ENCODE data around the gene OSM.

The OSM gene

GRCh38 chr22:30285176-30285845, 18.7 kb upstream of the OSM start:
- DNase-seq: no peak

- DNase-seq: no peak
Measured at GRCh38 chr22:30284666-30285065, 18.0 kb upstream of the OSM start.

- DNase-seq: peak; percentile 94
Measured at GRCh38 chr22:30284172-30284571, 17.5 kb upstream of the OSM start.

- DNase-seq: peak; percentile 28
Measured at GRCh38 chr22:30283342-30283741, 16.7 kb upstream of the OSM start.

GRCh38 chr22:30282616-30283046, 16.0 kb upstream of the OSM start:
- peak; percentile 68 for DNase-seq

- DNase-seq: no peak
Measured at GRCh38 chr22:30280505-30280904, 13.9 kb upstream of the OSM start.

- DNase-seq: no peak
Measured at GRCh38 chr22:30279932-30280331, 13.3 kb upstream of the OSM start.

GRCh38 chr22:30279046-30279788, 12.6 kb upstream of the OSM start:
- peak; percentile 74 for DNase-seq

- peak; percentile 65 for DNase-seq
Measured at GRCh38 chr22:30277547-30278344, 11.1 kb upstream of the OSM start.

GRCh38 chr22:30276039-30276438, 9.4 kb upstream of the OSM start:
- DNase-seq: peak; percentile 42

- no peak for DNase-seq
Measured at GRCh38 chr22:30275625-30276024, 9.0 kb upstream of the OSM start.

GRCh38 chr22:30274437-30274812, 7.8 kb upstream of the OSM start:
- DNase-seq: no peak

- no peak for DNase-seq
Measured at GRCh38 chr22:30273711-30274436, 7.2 kb upstream of the OSM start.

GRCh38 chr22:30272781-30273601, 6.3 kb upstream of the OSM start:
- DNase-seq: no peak

GRCh38 chr22:30270832-30271231, 4.2 kb upstream of the OSM start:
- peak; percentile 65 for DNase-seq

- DNase-seq: no peak
Measured at GRCh38 chr22:30268331-30268730, 1.7 kb upstream of the OSM start.

- DNase-seq: peak; percentile 87
Measured at GRCh38 chr22:30267382-30268302, 991 bp upstream of the OSM start.

GRCh38 chr22:30265823-30266444, 717 bp downstream of the OSM start:
- peak; percentile 93 for DNase-seq

- no peak for DNase-seq
Measured at GRCh38 chr22:30265131-30265720, 1.4 kb downstream of the OSM start.

GRCh38 chr22:30263883-30264282, 2.8 kb downstream of the OSM start:
- DNase-seq: no peak

Measured in hematopoietic multipotent progenitor cell treated with erythropoietin and hydrocortisone succinate and interleukin-3 and kit ligand, for 6 days (in vitro differentiated cells).